ENCODE data around the gene LONP2. TPM values are rescaled to one million over a fixed set of nuclear protein-coding genes. Genes with fewer than 3 reads are reported as not detected.
"Not testable (repeated sequence)": the region's sequence is repeated elsewhere in the genome, so short reads cannot be mapped to it uniquely, and the experiment has no call there.

The LONP2 gene
- total RNA-seq, 1 donor from 2014 or later = 62.4 TPM

DNA sequence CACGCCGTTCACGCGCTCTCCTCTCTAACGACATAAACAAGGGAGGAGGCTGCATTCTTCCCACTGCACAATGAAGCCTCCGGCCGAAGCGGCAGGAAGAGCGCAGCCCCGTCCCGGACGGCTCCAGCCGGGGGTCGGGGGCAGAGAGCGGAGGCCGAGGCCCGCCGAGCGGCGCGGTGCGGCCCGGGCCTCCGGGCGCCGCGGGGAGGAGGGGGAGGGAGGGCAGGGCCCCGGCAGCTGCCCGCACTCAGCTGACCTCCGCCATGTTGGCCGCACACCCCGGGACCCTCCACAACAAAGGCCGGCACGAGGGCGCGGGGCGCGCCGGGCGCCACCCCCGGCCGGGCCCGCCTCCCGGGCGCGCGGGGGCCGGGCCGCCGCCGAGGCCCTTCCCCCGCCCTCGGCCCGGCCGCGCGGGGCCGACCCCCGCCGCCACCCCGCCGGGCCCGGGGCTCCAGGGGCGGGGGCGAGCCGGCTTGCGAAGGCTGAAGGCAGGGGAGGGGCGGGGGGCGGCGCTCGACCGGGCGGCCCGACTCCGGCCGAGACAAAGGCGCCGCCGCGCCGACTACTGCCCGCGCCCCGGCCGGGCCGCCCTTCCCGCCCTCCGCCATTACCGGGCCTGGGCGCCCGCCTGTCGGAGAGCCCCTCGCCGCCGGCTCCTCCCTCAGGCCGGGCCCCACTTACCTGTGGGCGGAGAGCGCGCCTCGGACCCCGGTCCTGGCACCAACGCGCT, 140.6 kb downstream of the LONP2 start:
- DNase-seq (ENCODE audit: low spot score in 2 of 2) (peak; percentile 78 to 89), FAIRE-seq (no peak)

- peak; percentile 90 to 96 for DNase-seq (ENCODE audit: low spot score in 2 of 2)
- no peak for FAIRE-seq
Observed at GRCh38 chr16:48385253-48386150, 141.4 kb downstream of the LONP2 start, which contains the start of gene SIAH1. Gene SIAH1, minus strand, starts transcription at chr16:48385413. Its CDS starts 22,985 bp downstream, at chr16:48362428.

DNA sequence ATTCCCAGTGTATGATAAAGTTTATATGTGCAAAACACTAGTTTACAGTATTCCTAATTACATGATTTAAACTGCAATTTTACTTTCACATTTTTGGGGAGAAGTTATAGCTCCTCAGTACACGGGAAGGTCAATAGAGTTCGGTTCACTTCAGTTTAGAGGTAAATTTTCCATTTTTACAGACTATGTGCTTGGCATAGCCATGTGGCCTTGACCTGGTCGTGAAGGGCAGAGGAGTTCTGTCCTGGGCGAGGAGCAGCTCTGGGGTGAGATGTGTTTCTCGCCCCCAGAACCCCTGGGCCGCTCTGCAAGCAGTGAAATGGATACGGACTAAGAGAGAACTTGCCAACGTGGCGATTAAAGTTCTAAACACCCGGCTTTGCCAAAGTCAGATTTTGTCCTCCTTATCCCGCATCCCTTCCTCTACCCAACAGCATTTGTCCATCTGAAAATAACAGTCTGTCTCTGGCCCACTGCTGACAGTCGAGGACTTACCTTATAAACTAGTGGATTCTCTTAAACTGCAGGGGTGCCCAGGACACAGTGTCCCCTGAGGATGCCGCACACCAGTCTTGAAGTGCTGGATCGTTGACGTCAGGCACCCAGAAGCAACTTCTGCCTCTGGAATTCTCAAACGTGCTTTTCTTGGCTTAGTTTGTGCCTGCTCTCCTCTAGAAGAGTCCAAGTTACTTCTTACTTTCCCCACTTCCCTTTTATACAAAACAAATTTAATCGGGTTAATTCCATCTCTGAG, 142.6 kb downstream of the LONP2 start:
- FAIRE-seq (no peak), DNase-seq (ENCODE audit: low spot score in 2 of 2) (no peak)

GRCh38 chr16:48392407-48392806, 148.3 kb downstream of the LONP2 start:
- no peak for DNase-seq (ENCODE audit: low spot score in 2 of 2)
- FAIRE-seq = no peak

GRCh38 chr16:48393485-48394354, 149.6 kb downstream of the LONP2 start:
- DNase-seq (ENCODE audit: low spot score in 2 of 2) (peak; percentile 43 to 60), FAIRE-seq (no peak)

- DNase-seq (ENCODE audit: low spot score in 2 of 2) = no peak
- no peak for FAIRE-seq
Observed at GRCh38 chr16:48394355-48394703, 150.2 kb downstream of the LONP2 start.

GRCh38 chr16:48395375-48395774, 151.3 kb downstream of the LONP2 start:
- DNase-seq (ENCODE audit: low spot score in 2 of 2) (no peak), FAIRE-seq (no peak)

DNA sequence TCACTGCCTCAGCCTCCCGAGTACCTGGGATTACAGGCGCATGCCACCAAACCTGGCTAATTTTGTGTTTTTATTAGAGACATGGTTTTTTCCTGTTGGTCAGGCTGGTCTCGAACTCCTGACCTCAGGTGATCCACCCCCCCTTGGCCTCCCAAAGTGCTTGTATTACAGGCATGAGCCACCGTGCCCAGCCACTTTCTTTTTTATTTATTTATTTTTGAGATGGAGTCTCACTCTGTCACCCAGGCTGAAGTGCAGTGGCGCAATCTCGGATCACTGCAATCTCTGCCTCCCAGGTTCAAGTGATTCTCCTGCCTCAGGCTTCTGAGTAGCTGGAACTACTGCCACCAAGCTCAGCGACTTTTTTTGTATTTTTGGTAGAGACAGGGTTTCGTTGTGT, 158.4 kb downstream of the LONP2 start:
- not testable (repeated sequence) for FAIRE-seq

GRCh38 chr16:48405153-48405552, 161.1 kb downstream of the LONP2 start:
- no peak for DNase-seq (ENCODE audit: low spot score in 2 of 2)
- no peak for FAIRE-seq

More for the DNA sequence above, 158.4 kb downstream of the LONP2 start:
- not testable (repeated sequence) for DNase-seq (ENCODE audit: low spot score in 2 of 2)

- DNase-seq (ENCODE audit: low spot score in 2 of 2) = no peak
- no peak for FAIRE-seq
Observed at GRCh38 chr16:48405907-48406306, 161.8 kb downstream of the LONP2 start.

Other genes starting within 250 kb of the LONP2 start
- gene ABCC12, start 88.3 kb upstream of the LONP2 start, total RNA-seq = 0.41 TPM
- 0.41 TPM for gene ABCC11, start 3.2 kb downstream of the LONP2 start, total RNA-seq
- gene SIAH1, start 141.1 kb downstream of the LONP2 start, total RNA-seq = 223 TPM